ENCODE results near the gene PPP2R5C. TPM values are rescaled to one million over a fixed set of nuclear protein-coding genes. Genes with fewer than 3 reads are reported as not detected.

Gene PPP2R5C
- total and polyA plus RNA-seq, 9 of the 15 experiments (the other 6 are each of a cell fraction or from before 2014, with no cell fraction given), result 284 to 617 (median 395) TPM

DNA sequence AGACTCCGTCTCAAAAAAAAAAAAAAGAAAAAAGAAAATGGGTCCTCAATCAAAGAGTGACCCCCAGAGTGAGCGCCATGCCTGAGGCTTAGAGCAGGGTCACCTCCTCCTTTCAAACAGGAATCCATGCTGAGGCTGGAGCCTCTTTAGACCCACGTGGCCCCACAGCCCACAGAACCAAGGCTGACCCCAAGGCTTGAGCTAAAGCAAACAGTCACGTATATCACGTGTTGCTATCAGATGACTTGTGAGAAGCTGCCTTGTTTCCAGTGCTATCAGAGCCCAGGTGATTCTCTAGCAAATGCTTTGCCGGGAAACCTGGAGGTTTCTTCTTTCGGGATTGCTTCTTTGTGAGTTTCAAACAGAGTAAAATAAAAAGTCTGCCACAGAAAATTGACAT is 171.2 kb downstream of the PPP2R5C start (continued):
- TF ChIP-seq, protein P1, sequence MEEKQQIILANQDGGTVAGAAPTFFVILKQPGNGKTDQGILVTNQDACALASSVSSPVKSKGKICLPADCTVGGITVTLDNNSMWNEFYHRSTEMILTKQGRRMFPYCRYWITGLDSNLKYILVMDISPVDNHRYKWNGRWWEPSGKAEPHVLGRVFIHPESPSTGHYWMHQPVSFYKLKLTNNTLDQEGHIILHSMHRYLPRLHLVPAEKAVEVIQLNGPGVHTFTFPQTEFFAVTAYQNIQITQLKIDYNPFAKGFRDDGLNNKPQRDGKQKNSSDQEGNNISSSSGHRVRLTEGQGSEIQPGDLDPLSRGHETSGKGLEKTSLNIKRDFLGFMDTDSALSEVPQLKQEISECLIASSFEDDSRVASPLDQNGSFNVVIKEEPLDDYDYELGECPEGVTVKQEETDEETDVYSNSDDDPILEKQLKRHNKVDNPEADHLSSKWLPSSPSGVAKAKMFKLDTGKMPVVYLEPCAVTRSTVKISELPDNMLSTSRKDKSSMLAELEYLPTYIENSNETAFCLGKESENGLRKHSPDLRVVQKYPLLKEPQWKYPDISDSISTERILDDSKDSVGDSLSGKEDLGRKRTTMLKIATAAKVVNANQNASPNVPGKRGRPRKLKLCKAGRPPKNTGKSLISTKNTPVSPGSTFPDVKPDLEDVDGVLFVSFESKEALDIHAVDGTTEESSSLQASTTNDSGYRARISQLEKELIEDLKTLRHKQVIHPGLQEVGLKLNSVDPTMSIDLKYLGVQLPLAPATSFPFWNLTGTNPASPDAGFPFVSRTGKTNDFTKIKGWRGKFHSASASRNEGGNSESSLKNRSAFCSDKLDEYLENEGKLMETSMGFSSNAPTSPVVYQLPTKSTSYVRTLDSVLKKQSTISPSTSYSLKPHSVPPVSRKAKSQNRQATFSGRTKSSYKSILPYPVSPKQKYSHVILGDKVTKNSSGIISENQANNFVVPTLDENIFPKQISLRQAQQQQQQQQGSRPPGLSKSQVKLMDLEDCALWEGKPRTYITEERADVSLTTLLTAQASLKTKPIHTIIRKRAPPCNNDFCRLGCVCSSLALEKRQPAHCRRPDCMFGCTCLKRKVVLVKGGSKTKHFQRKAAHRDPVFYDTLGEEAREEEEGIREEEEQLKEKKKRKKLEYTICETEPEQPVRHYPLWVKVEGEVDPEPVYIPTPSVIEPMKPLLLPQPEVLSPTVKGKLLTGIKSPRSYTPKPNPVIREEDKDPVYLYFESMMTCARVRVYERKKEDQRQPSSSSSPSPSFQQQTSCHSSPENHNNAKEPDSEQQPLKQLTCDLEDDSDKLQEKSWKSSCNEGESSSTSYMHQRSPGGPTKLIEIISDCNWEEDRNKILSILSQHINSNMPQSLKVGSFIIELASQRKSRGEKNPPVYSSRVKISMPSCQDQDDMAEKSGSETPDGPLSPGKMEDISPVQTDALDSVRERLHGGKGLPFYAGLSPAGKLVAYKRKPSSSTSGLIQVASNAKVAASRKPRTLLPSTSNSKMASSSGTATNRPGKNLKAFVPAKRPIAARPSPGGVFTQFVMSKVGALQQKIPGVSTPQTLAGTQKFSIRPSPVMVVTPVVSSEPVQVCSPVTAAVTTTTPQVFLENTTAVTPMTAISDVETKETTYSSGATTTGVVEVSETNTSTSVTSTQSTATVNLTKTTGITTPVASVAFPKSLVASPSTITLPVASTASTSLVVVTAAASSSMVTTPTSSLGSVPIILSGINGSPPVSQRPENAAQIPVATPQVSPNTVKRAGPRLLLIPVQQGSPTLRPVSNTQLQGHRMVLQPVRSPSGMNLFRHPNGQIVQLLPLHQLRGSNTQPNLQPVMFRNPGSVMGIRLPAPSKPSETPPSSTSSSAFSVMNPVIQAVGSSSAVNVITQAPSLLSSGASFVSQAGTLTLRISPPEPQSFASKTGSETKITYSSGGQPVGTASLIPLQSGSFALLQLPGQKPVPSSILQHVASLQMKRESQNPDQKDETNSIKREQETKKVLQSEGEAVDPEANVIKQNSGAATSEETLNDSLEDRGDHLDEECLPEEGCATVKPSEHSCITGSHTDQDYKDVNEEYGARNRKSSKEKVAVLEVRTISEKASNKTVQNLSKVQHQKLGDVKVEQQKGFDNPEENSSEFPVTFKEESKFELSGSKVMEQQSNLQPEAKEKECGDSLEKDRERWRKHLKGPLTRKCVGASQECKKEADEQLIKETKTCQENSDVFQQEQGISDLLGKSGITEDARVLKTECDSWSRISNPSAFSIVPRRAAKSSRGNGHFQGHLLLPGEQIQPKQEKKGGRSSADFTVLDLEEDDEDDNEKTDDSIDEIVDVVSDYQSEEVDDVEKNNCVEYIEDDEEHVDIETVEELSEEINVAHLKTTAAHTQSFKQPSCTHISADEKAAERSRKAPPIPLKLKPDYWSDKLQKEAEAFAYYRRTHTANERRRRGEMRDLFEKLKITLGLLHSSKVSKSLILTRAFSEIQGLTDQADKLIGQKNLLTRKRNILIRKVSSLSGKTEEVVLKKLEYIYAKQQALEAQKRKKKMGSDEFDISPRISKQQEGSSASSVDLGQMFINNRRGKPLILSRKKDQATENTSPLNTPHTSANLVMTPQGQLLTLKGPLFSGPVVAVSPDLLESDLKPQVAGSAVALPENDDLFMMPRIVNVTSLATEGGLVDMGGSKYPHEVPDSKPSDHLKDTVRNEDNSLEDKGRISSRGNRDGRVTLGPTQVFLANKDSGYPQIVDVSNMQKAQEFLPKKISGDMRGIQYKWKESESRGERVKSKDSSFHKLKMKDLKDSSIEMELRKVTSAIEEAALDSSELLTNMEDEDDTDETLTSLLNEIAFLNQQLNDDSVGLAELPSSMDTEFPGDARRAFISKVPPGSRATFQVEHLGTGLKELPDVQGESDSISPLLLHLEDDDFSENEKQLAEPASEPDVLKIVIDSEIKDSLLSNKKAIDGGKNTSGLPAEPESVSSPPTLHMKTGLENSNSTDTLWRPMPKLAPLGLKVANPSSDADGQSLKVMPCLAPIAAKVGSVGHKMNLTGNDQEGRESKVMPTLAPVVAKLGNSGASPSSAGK (IDR thresholded peaks at IDR 0.05), result peak; percentile 55; the same call in 1 of the 2 replicates
- TF ChIP-seq DLX4 (CRISPR knock-in tag; IDR thresholded peaks at IDR 0.05), result no peak
- TF ChIP-seq ZNF785 (CRISPR knock-in tag; IDR thresholded peaks at IDR 0.05), result no peak
- no peak for TF ChIP-seq ZNF609 (CRISPR knock-in tag; IDR thresholded peaks at IDR 0.05; ENCODE audit: borderline replicate concordance)
- 0 out of 2 replicates have a peak, but pooled peaks have one; percentile 36 for TF ChIP-seq ZNF592 (IDR thresholded peaks at IDR 0.05)
- TF ChIP-seq ZNF778 (CRISPR knock-in tag; IDR thresholded peaks at IDR 0.05), result no peak
